Endothelial cell of umbilical vein (primary cell): ENCODE data around the gene FSCB. TPM values are rescaled to one million over a fixed set of nuclear protein-coding genes. Genes with fewer than 3 reads are reported as not detected.

ENCODE experiments used
- BruUV-seq: library from RNA; stranded (reverse); fragments of 400-500 nt; replicated peaks from 2 replicates; lab custom pipeline; 2021; lab: Mats Ljungman, UMichigan
- CTCF ChIA-PET: fragments of 300-600, 350-600 bp; sonication (Branson Sonifier 250); formaldehyde crosslinking; loops from one replicate; lab custom pipeline; 2021; ENCODE audit warnings: antibody characterized with exemption, inconsistent platforms; lab: Charles Lee
- POLR2A ChIA-PET: fragments of 300-600, 350-600 bp; sonication (Branson Sonifier 250); formaldehyde crosslinking; loops from one replicate; lab custom pipeline; 2021; ENCODE audit warnings: antibody characterized with exemption, inconsistent platforms; lab: Charles Lee
- DNase-seq: peaks from one replicate; pipeline ENCODE4 v3.0.0-alpha.2; 2011; ENCODE audit warnings: low read depth, low spot score
- FAIRE-seq: peaks from 2 replicates; lab custom pipeline; 2011; peaks lifted over from hg19 to GRCh38; lab: Jason Lieb, UNC
- H2AFZ ChIP-seq: 2 replicates; pipeline ENCODE4 v1.6.0; 2012; ENCODE audit warnings: low read depth, low read length, control low read depth, inconsistent platforms
- H3K27ac ChIP-seq: 2 replicates; pipeline ENCODE4 v1.5.1; 2011; ENCODE audit warnings: low read depth, mild to moderate bottlenecking, control low read depth, low read length, moderate library complexity; ENCODE audit not compliant: insufficient read depth
- H3K27me3 ChIP-seq, 2 experiments: 2 replicates each; pipeline versions ENCODE4 v1.6.0 to v1.6.1; 2011; ENCODE audit warnings: low read length in 2 of 2, mixed read lengths in 1 of 2; ENCODE audit not compliant: control insufficient read depth in 2 of 2, insufficient read depth in 2 of 2
- H3K36me3 ChIP-seq, 2 experiments: 2 replicates in 1 of 2; 3 replicates in 1 of 2; pipeline ENCODE4 v1.5.1; 2011; ENCODE audit warnings: low read length in 2 of 2, mild to moderate bottlenecking in 1 of 2, moderate library complexity in 1 of 2; ENCODE audit not compliant: control insufficient read depth in 2 of 2, insufficient read depth in 2 of 2; ENCODE audit errors: extremely low read depth in 1 of 2
- H3K4me1 ChIP-seq: 3 replicates; pipeline ENCODE4 v1.5.1; 2011; ENCODE audit warnings: mild to moderate bottlenecking, low read length; ENCODE audit not compliant: control insufficient read depth, insufficient read depth; ENCODE audit errors: extremely low read depth
- H3K4me2 ChIP-seq: 2 replicates; pipeline ENCODE4 v1.6.1; 2011; ENCODE audit warnings: low read length, control low read depth, mixed read lengths; ENCODE audit not compliant: insufficient read depth
- H3K4me3 ChIP-seq, 3 experiments: fragments of 200-600 bp in 1 of 3; sonication (generic), shearing (Covaris generic) in 1 of 3; replicated peaks in 1 of 3; 2 replicates each; pipeline ENCODE4 v1.5.1; 2011 to 2016; ENCODE audit warnings: control low read depth in 3 of 3, low read length in 3 of 3, mild to moderate bottlenecking in 2 of 3, inconsistent platforms in 1 of 3, low read depth in 1 of 3, moderate library complexity in 1 of 3; ENCODE audit not compliant: insufficient read depth in 1 of 3
- H3K79me2 ChIP-seq: 2 replicates; pipeline ENCODE4 v1.6.0; 2012; ENCODE audit warnings: low read length, inconsistent platforms; ENCODE audit not compliant: control insufficient read depth, insufficient read depth
- H3K9ac ChIP-seq: replicated peaks from 2 replicates; pipeline ENCODE3; 2011; ENCODE audit warnings: low read length, control low read depth; ENCODE audit not compliant: insufficient read depth; ENCODE audit errors: extremely low read depth
- H3K9me1 ChIP-seq: replicated peaks from 3 replicates; pipeline ENCODE4 v1.6.0; 2011; ENCODE audit warnings: mild to moderate bottlenecking, low read length; ENCODE audit not compliant: control insufficient read depth, insufficient read depth; ENCODE audit errors: extremely low read depth
- H3K9me3 ChIP-seq: replicated peaks from 2 replicates; pipeline ENCODE4 v1.5.1; 2012; ENCODE audit warnings: low read length, inconsistent platforms; ENCODE audit not compliant: control insufficient read depth, insufficient read depth
- H4K20me1 ChIP-seq: replicated peaks from 2 replicates; pipeline ENCODE3; 2011; ENCODE audit warnings: mild to moderate bottlenecking, low read length; ENCODE audit not compliant: control insufficient read depth, insufficient read depth; ENCODE audit errors: extremely low read depth
- CTCF ChIP-seq, 2 donors: IDR thresholded peaks; 1 replicate in 1 of 2; 2 replicates in 1 of 2; pipeline ENCODE4 v1.5.1; 2011; ENCODE audit warnings: low read length in 2 of 2, mild to moderate bottlenecking in 2 of 2, moderate library complexity in 2 of 2, control low read depth in 1 of 2, inconsistent platforms in 1 of 2, low read depth in 1 of 2; ENCODE audit not compliant: insufficient read depth in 1 of 2; ENCODE audit errors: extremely low read depth in 1 of 2
- EZH2 ChIP-seq: IDR thresholded peaks from 2 replicates; pipeline ENCODE4 v1.6.1; 2012; ENCODE audit warnings: borderline replicate concordance, low read depth, mild to moderate bottlenecking, moderate library complexity, low read length, inconsistent platforms; ENCODE audit not compliant: severe bottlenecking
- FOS ChIP-seq: IDR thresholded peaks from 2 replicates; pipeline ENCODE4 v1.6.1; 2011; ENCODE audit warnings: mild to moderate bottlenecking, low read length, moderate library complexity, borderline replicate concordance; ENCODE audit not compliant: insufficient read depth
- GATA2 ChIP-seq: IDR thresholded peaks from 2 replicates; pipeline ENCODE4 v1.7.0; 2011; ENCODE audit warnings: low read depth, mild to moderate bottlenecking, moderate library complexity, mixed read lengths, low read length; ENCODE audit not compliant: insufficient read length, insufficient read depth
- JUN ChIP-seq: IDR thresholded peaks from 2 replicates; pipeline ENCODE4 v1.6.1; 2011; ENCODE audit warnings: borderline replicate concordance, low read depth; ENCODE audit not compliant: insufficient read length, insufficient read depth
- MAX ChIP-seq: IDR thresholded peaks from 2 replicates; pipeline ENCODE4 v1.6.1; 2011; ENCODE audit not compliant: insufficient read depth, insufficient read length
- MYC ChIP-seq: IDR thresholded peaks from one replicate; pipeline ENCODE4 v1.6.1; 2011; ENCODE audit warnings: mild to moderate bottlenecking, low read depth, low read length
- POLR2A ChIP-seq: IDR thresholded peaks from 2 replicates; pipeline ENCODE4 v1.6.1; 2012; ENCODE audit warnings: low read depth, mild to moderate bottlenecking, control low read depth, low read length
- POLR2AphosphoS5 ChIP-seq: IDR thresholded peaks from 2 replicates; pipeline ENCODE4 v1.6.1; 2012; ENCODE audit warnings: low read depth, mild to moderate bottlenecking, control low read depth, low read length, moderate library complexity; ENCODE audit not compliant: insufficient read depth
- dilution Hi-C: fragments of 300-500 bp; cut with MboI; formaldehyde crosslinking; loops from one replicate; pipeline ENCODE4 v1.15.0; 2019; ENCODE audit warnings: low sequenced_read_pairs; ENCODE audit not compliant: extremely low pct_ligation_motif_present
- intact Hi-C: fragments of 100-400 bp; cut with micrococcal nuclease; formaldehyde crosslinking; loops from one replicate; pipeline ENCODE4 v1.10.0; 2022
- polyA plus RNA-seq, 4 experiments: library from polyadenylated mRNA; depleted of rRNA in 3 of 4; stranded (reverse) in 3 of 4; unstranded in 1 of 4; fragments of >200 nt; gene quantifications; 2 replicates each; pipeline versions ENCODE4 v1.2.1 to v1.2.3, GENCODE V29; 2011 to 2012; ENCODE audit warnings: missing spikeins in 1 of 4
- total RNA-seq: library from RNA; stranded (reverse); gene quantifications from 2 replicates; pipeline ENCODE4 v1.2.3, GENCODE V29; 2021

Gene FSCB
- total and polyA plus RNA-seq, 2 donors (not counting 3 experiments of a cell fraction or from before 2014, with no cell fraction given) = not detected

GRCh38 chr14:44530475-44530874 lies 23.4 kb upstream of the FSCB start:
- H3K79me2 ChIP-seq = no peaks in the 10 kb centered on the region
- no peak overlapping the region for H2AFZ ChIP-seq
- dilution Hi-C loops (no loop called here), intact Hi-C loops (no loop called here)
- no peaks in the 10 kb centered on the region for H3K9me1 ChIP-seq
- H3K4me3 ChIP-seq = no peak overlapping the region
- TF ChIP-seq JUN (no peak), CTCF (IDR thresholded peaks at IDR 0.05; ENCODE audit: extremely low read depth in 1 of 2, insufficient read depth in 1 of 2, low read depth in 1 of 2, low read length in 2 of 2) (no peak), MYC (no peak), FOS (no peak), GATA2 (no peak), POLR2AphosphoS5 (no peak), POLR2A (no peak), MAX (no peak), EZH2 (no peak)
- H3K36me3 ChIP-seq = no peaks in the 10 kb centered on the region
- no peak overlapping the region for H3K27ac ChIP-seq
- BruUV-seq = no TSS peak
- FAIRE-seq (no peak), DNase-seq (no peak)
- H3K9me3 ChIP-seq = no peaks in the 10 kb centered on the region
- CTCF ChIA-PET = no interaction called here
- POLR2A ChIA-PET = no interaction called here
- no peak overlapping the region for H3K4me2 ChIP-seq
- no peak overlapping the region for H3K9ac ChIP-seq
- no peaks in the 10 kb centered on the region for H4K20me1 ChIP-seq
- no peaks in the 10 kb centered on the region for H3K4me1 ChIP-seq
- H3K27me3 ChIP-seq = no peaks in the 10 kb centered on the region
